ENCODE measurements around the gene GOLGA3.
"Not testable (repeated sequence)": the region's sequence is repeated elsewhere in the genome, so short reads cannot be mapped to it uniquely, and the experiment has no call there.

The GOLGA3 gene

GRCh38 chr12:132812631-132813305, 15.9 kb downstream of the GOLGA3 start:
- peak; percentile 84 for DNase-seq (ENCODE audit: low read depth)

DNA sequence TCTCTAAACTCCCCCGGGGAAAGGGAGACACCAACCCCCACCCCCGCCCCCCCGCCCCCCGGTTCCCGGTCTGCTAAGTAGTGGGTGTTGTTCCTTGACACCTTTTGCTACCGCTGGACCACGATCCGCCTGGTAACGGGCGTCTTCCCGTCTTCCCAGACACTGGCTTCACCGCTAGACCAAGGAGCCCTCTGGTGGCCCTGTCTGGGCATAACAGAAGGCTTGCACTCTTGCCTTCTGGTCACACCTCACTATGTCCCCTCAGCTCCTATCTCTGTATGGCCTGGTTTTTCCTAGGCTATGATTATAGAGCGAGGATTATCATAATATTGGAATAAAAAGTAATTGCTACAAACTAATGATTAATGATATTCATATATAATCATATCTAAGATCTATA, 19.3 kb downstream of the GOLGA3 start:
- DNase-seq (ENCODE audit: low read depth): peak; percentile 20

DNA sequence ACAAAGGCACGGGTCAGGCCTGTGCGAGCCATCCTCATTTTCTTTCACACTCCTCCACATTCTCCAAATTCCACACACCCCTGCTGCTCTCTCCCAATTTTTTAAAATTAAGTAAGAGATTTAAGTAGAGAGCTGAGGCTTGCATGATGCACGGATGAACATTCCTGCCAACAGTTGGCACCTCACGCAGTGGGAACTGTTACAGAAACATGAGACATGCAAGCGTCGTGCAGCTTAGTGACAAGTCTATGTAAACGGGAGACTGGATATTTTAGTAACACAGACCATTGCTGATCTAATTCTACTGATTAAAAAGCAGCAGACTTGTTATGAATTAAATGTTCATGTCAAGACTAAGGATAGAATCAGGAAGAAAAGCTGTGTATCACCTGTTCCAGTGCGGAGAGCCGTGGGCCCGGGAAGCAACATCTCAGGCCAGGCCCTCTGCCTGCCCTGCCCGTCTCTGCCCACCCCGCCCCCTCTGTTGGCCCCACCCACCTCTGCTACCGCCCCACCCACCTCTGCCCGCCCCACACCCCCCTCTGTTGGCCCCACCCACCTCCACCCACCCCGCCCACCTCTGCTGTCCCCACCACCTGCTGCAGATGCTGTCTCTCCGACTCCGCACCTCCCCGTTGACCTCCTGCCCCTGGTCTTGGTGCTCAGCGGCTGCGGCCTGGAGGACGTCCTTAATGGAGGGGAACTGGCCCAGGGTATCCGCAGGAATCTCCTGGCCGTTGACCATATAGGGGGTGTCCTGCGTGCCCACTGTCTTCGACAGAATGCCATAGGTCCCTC, 21.2 kb downstream of the GOLGA3 start:
- no peak for DNase-seq (ENCODE audit: low read depth)

DNA sequence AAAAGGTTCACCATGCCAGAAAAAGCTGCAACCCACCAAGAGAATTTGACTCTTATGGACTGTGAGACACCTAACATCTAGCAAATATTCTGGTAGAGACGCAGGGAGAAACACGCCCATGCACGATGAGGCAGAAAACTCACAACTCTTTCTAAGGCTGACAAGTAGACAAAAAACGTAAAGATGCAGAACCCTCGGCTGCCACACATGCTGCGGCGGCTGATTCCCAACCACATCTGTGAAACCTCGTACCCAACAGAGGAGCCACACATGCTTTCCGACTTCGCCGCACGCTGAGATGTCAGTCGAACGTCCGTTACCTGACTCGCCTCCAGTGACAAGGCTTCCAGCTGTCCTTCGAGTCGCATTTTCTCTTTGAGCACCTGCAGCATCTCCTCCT, 21.8 kb downstream of the GOLGA3 start:
- DNase-seq (ENCODE audit: low read depth): no peak

DNA sequence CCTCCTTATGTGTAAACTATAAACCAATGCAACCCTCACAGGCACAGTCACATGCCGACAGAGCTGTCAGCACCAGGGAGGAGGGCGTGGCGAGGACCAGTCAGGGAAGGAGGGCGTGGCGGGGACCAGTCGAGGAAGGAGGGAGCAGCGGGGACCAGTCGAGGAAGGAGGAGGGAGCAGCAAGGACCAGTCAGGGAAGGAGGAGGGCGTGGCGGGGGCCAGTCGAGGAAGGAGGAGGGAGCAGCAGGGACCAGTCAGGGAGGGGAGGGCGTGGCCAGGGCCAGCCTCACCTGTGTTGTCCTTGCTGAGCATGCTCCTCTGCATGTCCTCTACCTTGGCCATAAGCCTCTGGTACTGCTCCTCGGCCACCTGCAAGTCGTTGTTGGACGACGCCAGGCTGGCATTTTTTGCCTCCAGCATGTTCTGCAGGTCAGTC, 24.2 kb downstream of the GOLGA3 start:
- DNase-seq (ENCODE audit: low read depth): peak; percentile 9

- no peak for DNase-seq (ENCODE audit: low read depth)
These were observed 24.8 kb downstream of the GOLGA3 start for GRCh38 chr12:132803888-132804287.

- DNase-seq (ENCODE audit: low read depth): no peak
These were observed 25.5 kb downstream of the GOLGA3 start for GRCh38 chr12:132803125-132803524.

DNA sequence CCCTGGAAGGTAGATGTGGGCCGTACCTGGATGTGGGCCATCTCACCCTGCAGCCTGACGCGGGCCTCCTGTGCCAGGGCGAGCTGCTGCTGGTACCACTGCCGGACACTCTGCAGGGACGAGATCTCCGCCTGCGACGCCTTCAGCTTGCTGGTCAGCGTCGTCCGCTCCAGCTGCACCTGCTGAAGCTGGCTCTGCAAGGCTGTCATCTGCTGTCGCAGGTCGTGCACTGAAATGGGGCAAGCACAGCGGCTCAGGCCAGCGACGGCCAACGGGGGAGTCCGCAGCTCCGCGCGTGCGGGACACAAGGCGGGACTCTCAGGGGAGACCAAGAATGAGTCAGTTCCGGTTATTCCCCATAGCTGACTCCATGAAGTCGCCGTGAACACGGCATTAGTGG, 26.9 kb downstream of the GOLGA3 start:
- DNase-seq (ENCODE audit: low read depth): no peak

- DNase-seq (ENCODE audit: low read depth): no peak
These were observed 29.8 kb downstream of the GOLGA3 start for GRCh38 chr12:132798836-132799235.

- DNase-seq (ENCODE audit: low read depth): no peak
These were observed 30.7 kb downstream of the GOLGA3 start for GRCh38 chr12:132797820-132798570.

GRCh38 chr12:132795847-132796246, 32.8 kb downstream of the GOLGA3 start:
- DNase-seq (ENCODE audit: low read depth): no peak

DNA sequence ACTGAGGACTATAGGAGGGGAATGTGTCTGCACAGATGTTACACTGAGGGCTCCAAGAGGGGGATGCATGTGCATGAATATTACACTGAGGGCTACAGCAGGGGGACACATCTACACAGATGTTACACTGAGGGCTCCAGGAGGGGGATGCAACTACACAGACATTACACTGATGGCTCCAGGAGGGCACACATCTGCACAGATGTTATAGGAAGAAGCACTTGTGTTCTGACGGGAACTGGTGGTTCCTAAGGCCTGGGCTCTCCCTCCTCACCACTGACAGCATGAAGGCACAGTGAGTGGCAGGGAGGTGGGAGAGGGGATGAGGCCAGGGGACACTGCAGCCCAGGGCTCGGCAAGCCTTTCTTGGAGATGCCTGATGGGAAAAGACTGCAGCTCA, 36.7 kb downstream of the GOLGA3 start:
- DNase-seq (ENCODE audit: low read depth): not testable (repeated sequence)

DNA sequence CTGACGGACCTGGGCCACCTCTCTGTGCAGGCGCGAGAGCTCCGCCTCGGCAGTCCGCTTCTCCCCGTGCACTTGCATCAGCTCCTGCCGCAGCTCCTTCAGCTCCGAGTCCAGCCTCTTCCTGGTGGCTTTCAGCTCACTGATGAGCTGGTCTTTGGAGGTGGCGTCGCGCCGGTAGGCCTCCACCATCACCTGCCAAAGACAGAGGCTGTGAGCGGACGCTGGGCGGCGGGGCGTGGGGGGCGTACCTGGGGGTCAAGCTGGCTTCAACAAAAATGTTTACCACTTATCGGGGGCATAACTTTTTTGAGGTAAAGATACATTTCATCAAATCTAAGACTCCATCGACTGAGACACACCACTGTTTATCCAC, 39.6 kb downstream of the GOLGA3 start:
- DNase-seq (ENCODE audit: low read depth): no peak

DNA sequence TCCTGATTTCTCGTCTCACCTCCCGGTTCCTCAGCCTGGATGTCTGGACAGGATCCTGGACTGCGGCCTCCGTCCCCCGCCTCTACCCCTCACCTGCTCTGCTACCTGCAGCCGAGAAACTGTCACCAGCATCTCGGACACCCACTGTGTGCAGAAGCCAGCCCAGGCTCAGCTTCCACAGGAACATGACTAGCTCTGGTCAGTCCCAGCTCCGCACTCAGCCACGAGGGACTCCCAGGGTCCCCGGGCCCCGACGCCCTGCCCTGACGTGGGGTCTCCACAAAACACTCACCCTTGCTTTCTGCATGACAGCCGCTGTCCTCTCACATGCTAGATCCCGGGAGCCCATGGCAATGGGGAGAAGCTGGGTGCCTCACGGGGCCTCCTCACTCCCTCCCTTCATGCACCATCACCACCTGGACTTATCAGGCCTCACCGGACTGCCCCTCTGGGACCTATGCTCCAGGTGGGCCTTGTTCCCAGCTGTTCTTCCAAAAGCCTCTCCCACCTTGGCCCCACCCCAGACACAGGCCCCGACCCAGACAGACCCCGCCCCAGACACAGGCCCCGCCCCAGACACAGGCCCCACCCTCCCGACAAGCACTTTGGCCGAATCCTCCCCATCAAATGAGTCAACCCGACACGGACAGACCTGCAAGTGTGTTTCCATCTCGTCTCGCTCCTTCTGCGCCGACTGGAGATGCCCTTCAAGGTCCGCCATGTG, 40.1 kb downstream of the GOLGA3 start:
- no peak for DNase-seq (ENCODE audit: low read depth)

GRCh38 chr12:132787877-132788276, 40.8 kb downstream of the GOLGA3 start:
- DNase-seq (ENCODE audit: low read depth): no peak

DNA sequence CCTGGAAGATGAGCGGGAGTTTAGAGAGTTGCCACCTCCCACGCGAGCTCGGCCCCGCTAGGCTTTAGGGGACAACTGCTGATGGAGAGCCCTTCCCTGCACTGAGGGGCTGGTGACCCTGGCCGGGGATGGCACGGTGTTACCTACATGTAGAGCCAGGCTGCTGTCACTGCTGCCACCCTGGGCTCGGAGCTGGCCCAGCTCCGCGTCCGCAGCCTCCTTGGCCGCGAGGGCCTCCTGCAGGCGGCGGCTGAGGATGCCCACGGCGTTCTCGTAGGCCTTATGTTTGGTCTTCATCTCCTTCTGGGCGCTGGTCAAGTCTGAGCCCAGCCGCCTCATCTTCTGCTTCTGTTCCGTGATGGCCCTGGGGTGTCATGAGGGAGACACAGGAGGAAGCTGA, 42.5 kb downstream of the GOLGA3 start:
- no peak for DNase-seq (ENCODE audit: low read depth)

GRCh38 chr12:132784580-132784979, 44.1 kb downstream of the GOLGA3 start:
- DNase-seq (ENCODE audit: low read depth): no peak

GRCh38 chr12:132783917-132784531, 44.6 kb downstream of the GOLGA3 start:
- no peak for DNase-seq (ENCODE audit: low read depth)

GRCh38 chr12:132781938-132782337, 46.7 kb downstream of the GOLGA3 start:
- DNase-seq (ENCODE audit: low read depth): no peak

DNA sequence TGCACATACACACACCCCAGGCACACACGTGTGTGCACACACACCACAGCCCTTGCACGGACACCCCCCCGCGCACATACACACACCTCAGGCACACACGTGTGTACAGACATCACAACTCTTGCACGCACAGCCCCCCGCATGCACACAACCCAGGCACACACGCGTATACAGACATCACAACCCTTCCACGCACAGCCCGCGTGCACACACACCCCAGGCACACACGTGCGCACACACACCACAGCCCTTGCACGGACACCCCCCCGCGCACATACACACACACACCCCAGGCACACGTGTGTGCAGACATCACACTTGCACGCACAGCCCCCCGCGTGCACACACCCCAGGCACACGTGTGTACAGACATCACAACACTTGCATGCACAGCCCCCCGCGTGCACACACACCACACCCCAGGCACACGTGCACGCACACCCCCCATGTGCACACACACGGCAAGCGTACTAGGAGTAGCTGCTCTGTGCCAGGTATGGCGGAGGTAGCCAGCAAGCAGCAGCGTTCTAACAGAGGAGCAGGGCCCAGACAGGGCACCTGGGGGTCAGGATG, 48.8 kb downstream of the GOLGA3 start:
- DNase-seq (ENCODE audit: low read depth): no peak

GRCh38 chr12:132777614-132778013, 51.1 kb downstream of the GOLGA3 start:
- no peak for DNase-seq (ENCODE audit: low read depth)

All from iris pigment epithelial cell (primary cell).